ENCODE data around the gene NTRK2.

Gene NTRK2

DNA sequence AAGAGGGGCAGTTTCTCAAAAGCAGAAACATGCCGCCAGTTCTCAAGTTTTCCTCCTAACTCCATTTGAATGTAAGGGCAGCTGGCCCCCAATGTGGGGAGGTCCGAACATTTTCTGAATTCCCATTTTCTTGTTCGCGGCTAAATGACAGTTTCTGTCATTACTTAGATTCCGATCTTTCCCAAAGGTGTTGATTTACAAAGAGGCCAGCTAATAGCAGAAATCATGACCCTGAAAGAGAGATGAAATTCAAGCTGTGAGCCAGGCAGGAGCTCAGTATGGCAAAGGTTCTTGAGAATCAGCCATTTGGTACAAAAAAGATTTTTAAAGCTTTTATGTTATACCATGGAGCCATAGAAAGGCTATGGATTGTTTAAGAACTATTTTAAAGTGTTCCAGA is 142.8 kb downstream of the NTRK2 start:
- TF ChIP-seq, protein P1, sequence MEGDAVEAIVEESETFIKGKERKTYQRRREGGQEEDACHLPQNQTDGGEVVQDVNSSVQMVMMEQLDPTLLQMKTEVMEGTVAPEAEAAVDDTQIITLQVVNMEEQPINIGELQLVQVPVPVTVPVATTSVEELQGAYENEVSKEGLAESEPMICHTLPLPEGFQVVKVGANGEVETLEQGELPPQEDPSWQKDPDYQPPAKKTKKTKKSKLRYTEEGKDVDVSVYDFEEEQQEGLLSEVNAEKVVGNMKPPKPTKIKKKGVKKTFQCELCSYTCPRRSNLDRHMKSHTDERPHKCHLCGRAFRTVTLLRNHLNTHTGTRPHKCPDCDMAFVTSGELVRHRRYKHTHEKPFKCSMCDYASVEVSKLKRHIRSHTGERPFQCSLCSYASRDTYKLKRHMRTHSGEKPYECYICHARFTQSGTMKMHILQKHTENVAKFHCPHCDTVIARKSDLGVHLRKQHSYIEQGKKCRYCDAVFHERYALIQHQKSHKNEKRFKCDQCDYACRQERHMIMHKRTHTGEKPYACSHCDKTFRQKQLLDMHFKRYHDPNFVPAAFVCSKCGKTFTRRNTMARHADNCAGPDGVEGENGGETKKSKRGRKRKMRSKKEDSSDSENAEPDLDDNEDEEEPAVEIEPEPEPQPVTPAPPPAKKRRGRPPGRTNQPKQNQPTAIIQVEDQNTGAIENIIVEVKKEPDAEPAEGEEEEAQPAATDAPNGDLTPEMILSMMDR (IDR thresholded peaks at IDR 0.05; ENCODE audit: control extremely low read depth, extremely low read depth, low read depth, missing control alignments): no peak
- CTCF ChIA-PET: interaction anchor here (1.0 to 1.8 kb wide), 5 partner anchors 8 to 415 kb away, joined by 3 to 7 read pairs (median 3); no protein-coding TSS in a partner anchor
- POLR2A ChIA-PET: no interaction called here
- no peak for DNase-seq (ENCODE audit: extremely low spot score)

- ChIA-PET POLR2A (no interaction called here), CTCF (interaction anchor here (1.0 to 1.8 kb wide), 5 partner anchors 8 to 416 kb away, joined by 3 to 7 read pairs (median 3); no protein-coding TSS in a partner anchor)
- TF ChIP-seq, protein P1 (IDR thresholded peaks at IDR 0.05; ENCODE audit: control extremely low read depth, extremely low read depth, low read depth, missing control alignments): no peak
- no peak for DNase-seq (ENCODE audit: extremely low spot score)
Observed at GRCh38 chr9:84812847-84813246, 143.3 kb downstream of the NTRK2 start.

DNA sequence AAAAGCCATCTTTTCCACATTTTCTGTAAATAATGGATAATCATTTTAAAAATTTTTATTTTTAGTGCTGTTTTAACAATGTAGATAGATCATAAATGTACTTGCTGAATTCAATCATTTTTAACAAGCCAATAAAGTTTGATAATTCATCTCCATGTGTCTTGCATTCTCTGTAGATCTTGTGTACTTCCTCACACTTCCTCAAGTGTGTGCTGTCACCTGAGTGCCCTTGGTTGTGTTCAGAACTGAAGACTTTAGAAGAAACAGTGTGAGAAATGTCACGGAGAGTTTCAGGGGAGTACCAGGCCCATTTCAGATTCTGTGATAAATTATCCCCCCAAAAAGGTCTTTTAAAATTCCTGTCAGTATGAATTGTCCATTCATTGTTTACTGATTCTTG is 146.0 kb downstream of the NTRK2 start:
- ChIA-PET POLR2A (no interaction called here), CTCF (no interaction called here)
- TF ChIP-seq, protein P1 (IDR thresholded peaks at IDR 0.05; ENCODE audit: control extremely low read depth, extremely low read depth, low read depth, missing control alignments): no peak
- no peak for DNase-seq (ENCODE audit: extremely low spot score)

- CTCF ChIA-PET: interaction anchor here (1.2 kb wide), 1 partner anchor 32 kb away, joined by 3 read pairs; no protein-coding TSS in a partner anchor
- DNase-seq (ENCODE audit: extremely low spot score): no peak
- TF ChIP-seq, protein P1 (IDR thresholded peaks at IDR 0.05; ENCODE audit: control extremely low read depth, extremely low read depth, low read depth, missing control alignments): no peak
- POLR2A ChIA-PET: no interaction called here
Observed at GRCh38 chr9:84817038-84817437, 147.5 kb downstream of the NTRK2 start.

GRCh38 chr9:84818791-84819190 is 149.3 kb downstream of the NTRK2 start:
- TF ChIP-seq, protein P1 (IDR thresholded peaks at IDR 0.05; ENCODE audit: control extremely low read depth, extremely low read depth, low read depth, missing control alignments): no peak
- no peak for DNase-seq (ENCODE audit: extremely low spot score)
- POLR2A ChIA-PET: no interaction called here
- CTCF ChIA-PET: no interaction called here

GRCh38 chr9:84819491-84819991 is 150.0 kb downstream of the NTRK2 start:
- TF ChIP-seq, protein P1 (IDR thresholded peaks at IDR 0.05; ENCODE audit: control extremely low read depth, extremely low read depth, low read depth, missing control alignments): no peak
- no peak for DNase-seq (ENCODE audit: extremely low spot score)
- CTCF ChIA-PET: interaction anchor here (1.7 kb wide), 1 partner anchor 15 kb away, joined by 4 read pairs; no protein-coding TSS in a partner anchor
- POLR2A ChIA-PET: no interaction called here

Data from GM10248 (cell line).